ENCODE measurements around the gene SPATA24.
"Not testable (repeated sequence)": the region's sequence is repeated elsewhere in the genome, so short reads cannot be mapped to it uniquely, and the experiment has no call there.

The SPATA24 gene

GRCh38 chr5:139382807-139383206 is 21.1 kb downstream of the SPATA24 start:
- no peak for DNase-seq (ENCODE audit: low read depth in 2 of 2)

GRCh38 chr5:139381837-139382761 is 21.8 kb downstream of the SPATA24 start:
- no peak for DNase-seq (ENCODE audit: low read depth in 2 of 2)

- no peak for DNase-seq (ENCODE audit: low read depth in 2 of 2)
Observed at GRCh38 chr5:139379626-139380449, 24.1 kb downstream of the SPATA24 start.

GRCh38 chr5:139378941-139379361 is 24.9 kb downstream of the SPATA24 start:
- no peak for DNase-seq (ENCODE audit: low read depth in 2 of 2)

- DNase-seq (ENCODE audit: low read depth in 2 of 2): no peak
Observed at GRCh38 chr5:139378101-139378825, 25.6 kb downstream of the SPATA24 start.

- DNase-seq (ENCODE audit: low read depth in 2 of 2): no peak
Observed at GRCh38 chr5:139377226-139377625, 26.7 kb downstream of the SPATA24 start.

- DNase-seq (ENCODE audit: low read depth in 2 of 2): no peak
Observed at GRCh38 chr5:139376364-139376763, 27.5 kb downstream of the SPATA24 start.

GRCh38 chr5:139374909-139375308 is 29.0 kb downstream of the SPATA24 start:
- no peak for DNase-seq (ENCODE audit: low read depth in 2 of 2)

GRCh38 chr5:139371482-139372435 is 32.1 kb downstream of the SPATA24 start:
- no peak for DNase-seq (ENCODE audit: low read depth in 2 of 2)

GRCh38 chr5:139369181-139369580 is 34.7 kb downstream of the SPATA24 start:
- DNase-seq (ENCODE audit: low read depth in 2 of 2): no peak

GRCh38 chr5:139368613-139369012 is 35.3 kb downstream of the SPATA24 start:
- no peak for DNase-seq (ENCODE audit: low read depth in 2 of 2)

GRCh38 chr5:139364466-139364865 is 39.4 kb downstream of the SPATA24 start:
- DNase-seq (ENCODE audit: low read depth in 2 of 2): no peak

GRCh38 chr5:139363937-139364336 is 40.0 kb downstream of the SPATA24 start:
- no peak for DNase-seq (ENCODE audit: low read depth in 2 of 2)

GRCh38 chr5:139361835-139362429 is 42.0 kb downstream of the SPATA24 start:
- DNase-seq (ENCODE audit: low read depth in 2 of 2): no peak

- no peak for DNase-seq (ENCODE audit: low read depth in 2 of 2)
Observed at GRCh38 chr5:139360384-139360783, 43.5 kb downstream of the SPATA24 start.

- no peak for DNase-seq (ENCODE audit: low read depth in 2 of 2)
Observed at GRCh38 chr5:139358064-139358463, 45.8 kb downstream of the SPATA24 start.

GRCh38 chr5:139355900-139356299 is 48.0 kb downstream of the SPATA24 start:
- not testable (repeated sequence) for DNase-seq (ENCODE audit: low read depth in 2 of 2)

GRCh38 chr5:139354186-139354585 is 49.7 kb downstream of the SPATA24 start:
- no peak for DNase-seq (ENCODE audit: low read depth in 2 of 2)

GRCh38 chr5:139347863-139348262 is 56.0 kb downstream of the SPATA24 start:
- DNase-seq (ENCODE audit: low read depth in 2 of 2): not testable (repeated sequence)

All from stimulated activated CD4-positive, alpha-beta T cell treated with anti-CD3 and anti-CD28 coated beads, Interleukin-1b, Interleukin-23, amount 100 ng/mL, for 4 hours (primary cell).